ENCODE results near the gene STARD9. TPM values are rescaled to one million over a fixed set of nuclear protein-coding genes. Genes with fewer than 3 reads are reported as not detected.

The STARD9 gene
- total and polyA plus RNA-seq, 9 of the 15 experiments (the other 6 are each of a cell fraction or from before 2014, with no cell fraction given) = 0.45 to 6.0 (median 3.6) TPM

- TF ChIP-seq TCF15 (CRISPR knock-in tag; IDR thresholded peaks at IDR 0.05) (no peak), E2F3 (CRISPR knock-in tag; IDR thresholded peaks at IDR 0.05) (no peak)
Measured at GRCh38 chr15:42744195-42744594, 168.8 kb downstream of the STARD9 start (continued).

- no peaks in the 10 kb centered on the region for H4K20me1 ChIP-seq (replicated peaks; ENCODE audit: control insufficient read depth, insufficient read depth, low read length)
- H3K27ac ChIP-seq (ENCODE audit: extremely low read depth, low read depth, low read length) = no peak overlapping the region
- no peak for FAIRE-seq
- ChIA-PET POLR2A (no interaction called here), CTCF (ENCODE audit: low intra/inter-chr PET ratio) (no interaction called here)
- intact Hi-C loops (cut with micrococcal nuclease) (no loop called here), in situ Hi-C loops (cut with MboI) (no loop called here)
- ATAC-seq = no peak
- H3K4me2 ChIP-seq (ENCODE audit: insufficient read depth, low read length) = no peak overlapping the region
- no peak overlapping the region for H3K4me3 ChIP-seq
- H3K27me3 ChIP-seq (ENCODE audit: control insufficient read depth in 2 of 2, insufficient read depth in 2 of 2, low read length in 2 of 2) = no peaks in the 10 kb centered on the region
- H3K79me2 ChIP-seq (ENCODE audit: control insufficient read depth, insufficient read depth, low read length) = no peaks in the 10 kb centered on the region
- H3K9me3 ChIP-seq (replicated peaks; ENCODE audit: control insufficient read depth, insufficient read depth, low read depth, low read length) = no peaks in the 10 kb centered on the region
- DNase-seq (ENCODE audit: extremely low read depth in 1 of 4, low spot score in 3 of 4) = no peak
- H3K4me1 ChIP-seq (replicated peaks in 1 of 2; ENCODE audit: control insufficient read depth in 2 of 2, insufficient read depth in 2 of 2, low read length in 2 of 2) = no peaks in the 10 kb centered on the region
- BruUV-seq (replicated peaks) = no TSS peak
- 73% methylated on average over 1 of the region's 1 CpG for WGBS (ENCODE audit: insufficient coverage, low coverage, missing lambda C conversion rate)
- H3K36me3 ChIP-seq (ENCODE audit: control insufficient read depth, insufficient read depth, low read length) = peaks cover 22% of the 10 kb centered on the region; the same call in 2 of the 3 replicates
- no peak overlapping the region for H3K9ac ChIP-seq (ENCODE audit: insufficient read depth in 1 of 2, low read depth in 2 of 2, low read length in 2 of 2)
- H3K9me1 ChIP-seq (ENCODE audit: control insufficient read depth, insufficient read depth, low read length) = no peaks in the 10 kb centered on the region
- no peak overlapping the region for H2AFZ ChIP-seq (ENCODE audit: low read depth, low read length)
- TF ChIP-seq PRMT5 (CRISPR knock-in tag; IDR thresholded peaks at IDR 0.05) = no peak
- TF ChIP-seq ZNF561 (CRISPR knock-in tag; conservative IDR thresholded peaks at IDR 0.05) = no peak
- no peak for TF ChIP-seq VEZF1 (CRISPR knock-in tag; IDR thresholded peaks at IDR 0.05)
- TF ChIP-seq CHD2 (IDR thresholded peaks at IDR 0.05; ENCODE audit: low read depth, low read length) = no peak
- no peak for TF ChIP-seq KLF13 (tag; IDR thresholded peaks at IDR 0.05; ENCODE audit: borderline replicate concordance, low read depth)
- TF ChIP-seq KDM2B (CRISPR knock-in tag; IDR thresholded peaks at IDR 0.05) = no peak
- no peak for TF ChIP-seq RBM34 (IDR thresholded peaks at IDR 0.05; ENCODE audit: borderline replicate concordance, insufficient read depth, low read length)
- TF ChIP-seq EHMT2 (IDR thresholded peaks at IDR 0.05) = no peak
- TF ChIP-seq ILK (tag; IDR thresholded peaks at IDR 0.05; ENCODE audit: borderline replicate concordance, low read depth) = no peak
- TF ChIP-seq ZFP36 (IDR thresholded peaks at IDR 0.05; ENCODE audit: low read depth, low read length, partially characterized antibody) = no peak
- TF ChIP-seq ERF (CRISPR knock-in tag; IDR thresholded peaks at IDR 0.05) = no peak
- no peak for TF ChIP-seq FOXP4 (CRISPR knock-in tag; IDR thresholded peaks at IDR 0.05; ENCODE audit: borderline replicate concordance)
- TF ChIP-seq BHLHE40 (IDR thresholded peaks at IDR 0.05; ENCODE audit: low read length) = no peak
- TF ChIP-seq SRSF1 (IDR thresholded peaks at IDR 0.05; ENCODE audit: low read depth, low read length) = no peak
- TF ChIP-seq ZNF133 (CRISPR knock-in tag; IDR thresholded peaks at IDR 0.05) = no peak
- no peak for TF ChIP-seq CHD4 (IDR thresholded peaks at IDR 0.05; ENCODE audit: insufficient read depth, insufficient replicate concordance, low read depth, low read length, poor library complexity, severe bottlenecking)
- TF ChIP-seq HEY1 (CRISPR knock-in tag; IDR thresholded peaks at IDR 0.05; ENCODE audit: borderline replicate concordance) = no peak
- TF ChIP-seq ZKSCAN8 (CRISPR knock-in tag; IDR thresholded peaks at IDR 0.05) = no peak
Measured at GRCh38 chr15:42749266-42749665, 173.9 kb downstream of the STARD9 start.
